Breast epithelium (tissue), 4 donors: ENCODE data around the gene ALG5. TPM values are rescaled to one million over a fixed set of nuclear protein-coding genes. Genes with fewer than 3 reads are reported as not detected.

Source experiments
- DNase-seq, 2 donors: peaks; one replicate each; pipeline ENCODE4 v3.0.0-alpha.2; 2019; ENCODE audit warnings: low spot score in 2 of 2
- H3K27ac ChIP-seq, 2 donors: fragments of 200-600 bp; sonication (generic) in 1 of 2; one replicate each; pipeline ENCODE4 v1.5.1; 2016 to 2019; ENCODE audit warnings: mild to moderate bottlenecking in 1 of 2
- H3K27me3 ChIP-seq, 2 donors: fragments of 200-600 bp; sonication (generic) in 1 of 2; one replicate each; pipeline versions ENCODE4 v1.5.1 to v1.6.0; 2017 to 2019; ENCODE audit warnings: control low read depth in 1 of 2, mild to moderate bottlenecking in 1 of 2
- H3K36me3 ChIP-seq: fragments of 200-600 bp; one replicate; pipeline ENCODE4 v1.5.1; 2019
- H3K4me1 ChIP-seq, 2 donors: fragments of 200-600 bp; sonication (generic); one replicate each; pipeline ENCODE4 v1.5.1; 2016 to 2019; ENCODE audit warnings: control low read depth in 1 of 2
- H3K4me3 ChIP-seq, 3 donors: fragments of 200-600 bp; sonication (generic); 1 replicate in 2 of 3; 2 replicates in 1 of 3; pipeline ENCODE4 v1.5.1; 2016 to 2019; ENCODE audit warnings: mild to moderate bottlenecking in 3 of 3, moderate library complexity in 2 of 3
- H3K9me3 ChIP-seq, 2 donors: fragments of 200-600 bp; sonication (generic) in 1 of 2; one replicate each; pipeline ENCODE4 v1.5.1; 2016 to 2019; ENCODE audit warnings: control low read depth in 1 of 2
- CTCF ChIP-seq, 3 donors: fragments of 450-650 bp; IDR thresholded peaks; one replicate each; pipeline ENCODE4 v1.5.1; 2016 to 2017; ENCODE audit warnings: antibody characterized with exemption in 3 of 3, mild to moderate bottlenecking in 3 of 3, moderate library complexity in 3 of 3
- POLR2A ChIP-seq: fragments of 450-650 bp; IDR thresholded peaks from one replicate; pipeline ENCODE4 v1.6.1; 2016; ENCODE audit warnings: antibody characterized with exemption, mild to moderate bottlenecking, moderate library complexity
- POLR2AphosphoS5 ChIP-seq, 3 donors: sonication (generic); formaldehyde crosslinking; IDR thresholded peaks; one replicate each; pipeline ENCODE4 v1.6.1; 2017; ENCODE audit warnings: antibody characterized with exemption in 3 of 3
- intact Hi-C: fragments of 100-400 bp; cut with DNase I; formaldehyde crosslinking; loops from one replicate; pipeline ENCODE4 v1.15.1; 2023; ENCODE audit warnings: low total_unique reads
- total RNA-seq, 3 donors: library from RNA; depleted of rRNA; stranded (reverse); fragments of >200 nt; gene quantifications; one replicate each; pipeline ENCODE4 v1.1.0, GENCODE V29; 2016

Gene ALG5
- total RNA-seq, 3 donors from 2014 or later = 32.6 to 37.0 (median 32.8) TPM

- H3K27ac ChIP-seq = peak overlapping the region; percentile 8 to 70
- H3K4me1 ChIP-seq = no peaks in the 10 kb centered on the region
- no peaks in the 10 kb centered on the region for H3K27me3 ChIP-seq
- no peaks in the 10 kb centered on the region for H3K9me3 ChIP-seq
- no peak for DNase-seq
- H3K4me3 ChIP-seq = peak overlapping the region; percentile 68 to 85 (median 70)
- intact Hi-C loops = loop anchor here (5.0 kb wide), 1 partner anchor 1246 kb away; no protein-coding TSS in a partner anchor
- no peaks in the 10 kb centered on the region for H3K36me3 ChIP-seq
- TF ChIP-seq POLR2A (no peak), POLR2AphosphoS5 (IDR thresholded peaks at IDR 0.05) (no peak), CTCF (IDR thresholded peaks at IDR 0.05) (no peak)
These were observed 80.7 kb downstream of the ALG5 start for GRCh38 chr13:36918246-36919131.

GRCh38 chr13:36917311-36917710 lies 81.8 kb downstream of the ALG5 start:
- no peak for TF ChIP-seq CTCF (IDR thresholded peaks at IDR 0.05)
- no peak for TF ChIP-seq POLR2AphosphoS5 (IDR thresholded peaks at IDR 0.05)
- TF ChIP-seq POLR2A = no peak
- no peaks in the 10 kb centered on the region for H3K9me3 ChIP-seq
- H3K4me1 ChIP-seq = no peaks in the 10 kb centered on the region
- DNase-seq = no peak
- intact Hi-C loops = loop anchor here (5.0 kb wide), 1 partner anchor 1245 kb away; no protein-coding TSS in a partner anchor
- no peaks in the 10 kb centered on the region for H3K36me3 ChIP-seq
- H3K4me3 ChIP-seq = no peak overlapping the region
- no peaks in the 10 kb centered on the region for H3K27me3 ChIP-seq
- no peak overlapping the region for H3K27ac ChIP-seq

- Histone ChIP-seq H3K36me3 (no peaks in the 10 kb centered on the region), H3K4me1 (no peaks in the 10 kb centered on the region), H3K27me3 (no peaks in the 10 kb centered on the region), H3K4me3 (no peak overlapping the region), H3K9me3 (no peaks in the 10 kb centered on the region), H3K27ac (no peak overlapping the region)
- intact Hi-C loops = loop anchor here (5.0 kb wide), 1 partner anchor 1244 kb away; no protein-coding TSS in a partner anchor
- no peak for TF ChIP-seq POLR2A
- no peak for TF ChIP-seq CTCF (IDR thresholded peaks at IDR 0.05)
- TF ChIP-seq POLR2AphosphoS5 (IDR thresholded peaks at IDR 0.05) = no peak
- no peak for DNase-seq
These were observed 83.1 kb downstream of the ALG5 start for GRCh38 chr13:36915896-36916640.

DNA sequence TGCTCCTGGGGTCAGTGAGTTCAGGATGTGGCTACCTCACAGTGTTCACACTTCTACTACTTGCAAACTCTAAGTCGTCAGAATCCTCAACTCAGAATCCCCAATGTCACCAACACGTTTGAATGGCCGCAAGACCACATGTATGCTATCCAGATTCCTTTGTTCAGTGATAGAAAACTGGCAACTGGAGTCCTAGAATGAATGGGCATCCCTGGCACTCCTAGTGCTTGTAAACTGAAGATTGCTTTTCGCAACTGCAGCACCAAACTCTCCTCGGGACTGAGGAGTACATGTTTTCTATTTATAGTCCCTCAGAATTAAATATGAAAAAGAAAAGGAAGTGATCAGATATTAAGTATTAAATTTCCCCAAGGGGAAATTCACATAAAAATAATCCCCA lies 84.0 kb downstream of the ALG5 start:
- no peak overlapping the region for H3K27ac ChIP-seq
- H3K4me1 ChIP-seq = no peaks in the 10 kb centered on the region
- H3K4me3 ChIP-seq = no peak overlapping the region
- no peaks in the 10 kb centered on the region for H3K27me3 ChIP-seq
- intact Hi-C loops = loop anchor here (5.0 kb wide), 1 partner anchor 1243 kb away; no protein-coding TSS in a partner anchor
- no peak for DNase-seq
- no peaks in the 10 kb centered on the region for H3K36me3 ChIP-seq
- no peaks in the 10 kb centered on the region for H3K9me3 ChIP-seq
- TF ChIP-seq POLR2AphosphoS5 (IDR thresholded peaks at IDR 0.05) (no peak), CTCF (IDR thresholded peaks at IDR 0.05) (no peak), POLR2A (no peak)
